ENCODE measurements around the gene PIP4K2A.

- TF ChIP-seq CTCF (IDR thresholded peaks at IDR 0.05; ENCODE audit: insufficient read depth, low read length, poor library complexity, severe bottlenecking) (no peak), EZH2phosphoT487 (conservative IDR thresholded peaks at IDR 0.05; ENCODE audit: low read length) (no peak)
These were observed 130.7 kb downstream of the PIP4K2A start for GRCh38 chr10:22583683-22584082.
